HEK293T (cell line): ENCODE measurements around the gene UNKL.

Source experiments
- CTCF ChIA-PET: fragments of 350-600 bp; formaldehyde crosslinking; extraction: SDS; loops from one replicate; lab custom pipeline; 2021; ENCODE audit warnings: antibody characterized with exemption, inconsistent platforms; lab: Yijun Ruan, JAX
- POLR2A ChIA-PET: fragments of 350-600 bp; formaldehyde crosslinking; extraction: SDS; loops from one replicate; lab custom pipeline; 2020; ENCODE audit warnings: antibody characterized with exemption, inconsistent platforms; lab: Yijun Ruan, JAX
- DNase-seq: peaks from one replicate; pipeline ENCODE4 v3.0.0; 2012; ENCODE audit warnings: mixed read lengths; ENCODE audit errors: extremely low spot score
- ARNT ChIP-seq: fragments of 450-650 bp; IDR thresholded peaks from 2 replicates; pipeline ENCODE4 v1.6.1; 2017; ENCODE audit warnings: mild to moderate bottlenecking
- BHLHE40 ChIP-seq: fragments of 450-650 bp; IDR thresholded peaks from 2 replicates; pipeline ENCODE4 v1.6.1; 2016; ENCODE audit warnings: mild to moderate bottlenecking, moderate library complexity, borderline replicate concordance
- CTBP1 ChIP-seq: fragments of 450-650 bp; IDR thresholded peaks from 2 replicates; pipeline ENCODE4 v1.6.1; 2016; ENCODE audit warnings: borderline replicate concordance
- ELF4 ChIP-seq: fragments of 450-650 bp; IDR thresholded peaks from 2 replicates; pipeline ENCODE4 v1.6.1; 2017; ENCODE audit warnings: antibody characterized with exemption
- FOXA1 ChIP-seq: fragments of 450-650 bp; IDR thresholded peaks from 2 replicates; pipeline ENCODE4 v1.6.1; 2016; ENCODE audit warnings: mild to moderate bottlenecking
- FOXK2 ChIP-seq: fragments of 450-650 bp; IDR thresholded peaks from 2 replicates; pipeline ENCODE4 v1.6.1; 2016; ENCODE audit warnings: mild to moderate bottlenecking
- FOXM1 ChIP-seq: fragments of 450-650 bp; IDR thresholded peaks from 2 replicates; pipeline ENCODE4 v1.6.1; 2017; ENCODE audit warnings: mild to moderate bottlenecking, borderline replicate concordance
- HDGF ChIP-seq: fragments of 450-650 bp; IDR thresholded peaks from 2 replicates; pipeline ENCODE4 v1.6.1; 2017; ENCODE audit warnings: antibody characterized with exemption, borderline replicate concordance
- L3MBTL2 ChIP-seq: fragments of 450-650 bp; conservative IDR thresholded peaks from 2 replicates; pipeline ENCODE4 v1.6.1; 2016; ENCODE audit warnings: mild to moderate bottlenecking
- LEF1 ChIP-seq: fragments of 450-650 bp; IDR thresholded peaks from 2 replicates; pipeline ENCODE4 v1.6.1; 2017; ENCODE audit warnings: mild to moderate bottlenecking, borderline replicate concordance
- NFRKB ChIP-seq: fragments of 450-650 bp; IDR thresholded peaks from 2 replicates; pipeline ENCODE4 v1.6.1; 2016; ENCODE audit warnings: mild to moderate bottlenecking, moderate library complexity
- PKNOX1 ChIP-seq: fragments of 450-650 bp; IDR thresholded peaks from 2 replicates; pipeline ENCODE4 v1.6.1; 2016
- SP1 ChIP-seq: fragments of 450-650 bp; IDR thresholded peaks from 2 replicates; pipeline ENCODE4 v1.6.1; 2017
- SUZ12 ChIP-seq: fragments of 450-650 bp; IDR thresholded peaks from 2 replicates; pipeline ENCODE4 v1.6.1; 2016; ENCODE audit warnings: mild to moderate bottlenecking
- TARDBP ChIP-seq: fragments of 450-650 bp; IDR thresholded peaks from 2 replicates; pipeline ENCODE4 v1.6.1; 2016
- ZNF384 ChIP-seq: fragments of 450-650 bp; IDR thresholded peaks from 2 replicates; pipeline ENCODE4 v1.6.1; 2016

The UNKL gene

DNA sequence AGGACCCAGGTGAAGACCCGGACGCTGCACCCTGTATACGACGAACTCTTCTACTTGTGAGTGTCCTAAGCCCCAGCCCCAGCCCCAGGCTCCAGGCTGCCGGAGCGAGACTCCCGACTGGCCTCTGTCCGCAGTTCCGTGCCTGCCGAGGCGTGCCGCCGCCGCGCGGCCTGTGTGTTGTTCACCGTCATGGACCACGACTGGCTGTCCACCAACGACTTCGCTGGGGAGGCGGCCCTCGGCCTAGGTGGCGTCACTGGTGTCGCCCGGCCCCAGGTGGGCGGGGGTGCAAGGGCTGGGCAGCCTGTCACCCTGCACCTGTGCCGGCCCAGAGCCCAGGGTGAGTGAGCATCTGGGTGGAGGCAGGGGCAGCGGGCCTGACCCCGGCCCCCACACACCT, 66.5 kb downstream of the UNKL start:
- DNase-seq, result no peak
- CTCF ChIA-PET, result no interaction called here

DNA sequence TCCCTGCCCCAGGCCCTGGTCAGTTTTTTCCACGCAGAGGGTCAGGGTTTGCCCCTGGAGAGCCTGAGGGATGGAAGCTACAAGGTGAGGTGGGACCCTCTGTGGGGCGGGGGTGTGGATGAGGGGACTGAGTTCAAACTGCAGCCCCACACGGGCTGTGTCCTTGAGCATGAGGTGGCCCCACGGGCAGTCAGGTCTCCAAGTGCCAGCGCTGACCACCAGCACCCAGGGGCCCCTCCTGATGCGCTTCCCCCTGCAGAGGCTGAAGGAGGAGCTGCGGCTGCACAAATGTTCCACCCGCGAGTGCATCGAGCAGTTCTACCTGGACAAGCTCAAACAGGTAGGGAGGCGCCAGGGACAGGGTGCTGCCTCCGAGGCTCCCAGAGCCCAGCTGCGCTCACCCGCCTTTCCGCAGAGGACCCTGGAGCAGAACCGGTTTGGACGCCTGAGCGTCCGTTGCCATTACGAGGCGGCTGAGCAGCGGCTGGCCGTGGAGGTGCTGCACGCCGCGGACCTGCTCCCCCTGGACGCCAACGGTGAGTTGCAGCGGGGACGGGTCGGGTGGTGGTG, 67.1 kb downstream of the UNKL start:
- TF ChIP-seq LEF1 (no peak), ELF4 (no peak), BHLHE40 (no peak), PKNOX1 (no peak), NFRKB (no peak), FOXA1 (no peak), L3MBTL2 (no peak), HDGF (no peak)
- ChIA-PET CTCF (interaction anchor here (1.0 kb wide), 1 partner anchor 10 kb away, joined by 3 read pairs; no protein-coding TSS in a partner anchor), POLR2A (interaction anchor here (0.8 to 1.2 kb wide), 2 partner anchors 14 to 42 kb away, joined by 3 to 4 read pairs; partner anchors contain the start of gene BAIAP3)
- DNase-seq, result no peak

More for the DNA sequence above, 66.5 kb downstream of the UNKL start:
- TF ChIP-seq CTBP1 (no peak), L3MBTL2 (no peak), ARNT (no peak), ELF4 (no peak), FOXM1 (no peak), BHLHE40 (no peak), HDGF (no peak), TARDBP (no peak), ZNF384 (no peak), SP1 (no peak), LEF1 (no peak), FOXA1 (no peak), PKNOX1 (no peak)
- POLR2A ChIA-PET, result no interaction called here

DNA sequence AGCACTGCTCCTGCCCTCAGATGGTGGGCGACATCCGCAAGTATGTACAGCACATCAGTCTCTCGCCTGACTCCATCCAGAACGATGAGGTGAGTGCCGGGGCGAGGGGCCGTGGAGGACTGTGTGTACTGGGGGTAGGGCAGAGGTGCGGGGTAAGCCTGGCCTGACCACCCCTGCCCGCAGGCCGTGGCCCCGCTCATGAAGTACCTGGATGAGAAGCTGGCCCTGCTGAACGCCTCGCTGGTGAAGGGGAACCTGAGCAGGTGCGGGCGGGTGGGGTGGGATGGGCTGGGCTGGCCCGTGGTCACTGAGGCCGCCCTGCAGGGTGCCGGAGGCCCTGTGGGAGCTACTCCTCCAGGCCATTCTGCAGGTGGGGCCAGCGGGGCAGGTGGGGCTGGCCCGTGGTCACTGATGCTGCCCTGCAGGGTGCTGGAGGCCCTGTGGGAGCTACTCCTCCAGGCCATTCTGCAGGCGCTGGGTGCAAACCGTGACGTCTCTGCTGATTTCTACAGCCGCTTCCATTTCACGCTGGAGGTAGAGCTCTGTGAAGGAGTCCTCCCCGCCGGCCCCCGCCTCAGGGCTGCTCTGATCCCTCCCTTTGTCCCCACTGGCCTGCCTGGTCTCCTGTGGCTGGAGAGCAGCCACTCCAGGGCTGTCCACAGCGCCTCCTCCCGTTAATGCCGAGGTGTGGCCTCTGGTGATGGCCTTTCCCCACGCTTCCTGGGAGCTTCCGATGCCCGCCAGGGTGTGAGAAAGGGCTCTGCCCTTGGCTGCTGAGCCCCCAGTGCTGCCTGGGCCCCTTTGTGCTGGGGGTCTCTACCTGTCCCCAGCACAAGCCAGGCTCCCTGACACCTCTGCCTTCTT, 67.8 kb downstream of the UNKL start:
- POLR2A ChIA-PET, result interaction anchor here (0.8 to 1.2 kb wide), 2 partner anchors 13 to 41 kb away, joined by 3 to 4 read pairs; partner anchors contain the start of gene BAIAP3
- TF ChIP-seq HDGF, result no peak
- no peak for TF ChIP-seq L3MBTL2
- no peak for TF ChIP-seq CTBP1
- TF ChIP-seq TARDBP, result no peak
- no peak for TF ChIP-seq FOXK2
- TF ChIP-seq ELF4, result no peak
- no peak for TF ChIP-seq ZNF384
- no peak for TF ChIP-seq NFRKB
- no peak for TF ChIP-seq SP1
- no peak for TF ChIP-seq BHLHE40
- no peak for TF ChIP-seq SUZ12
- TF ChIP-seq PKNOX1, result no peak
- TF ChIP-seq FOXM1, result no peak
- TF ChIP-seq FOXA1, result no peak
- no peak for TF ChIP-seq LEF1
- TF ChIP-seq ARNT, result no peak
- DNase-seq, result no peak
- CTCF ChIA-PET, result interaction anchor here (1.0 kb wide), 1 partner anchor 9 kb away, joined by 3 read pairs; no protein-coding TSS in a partner anchor

DNA sequence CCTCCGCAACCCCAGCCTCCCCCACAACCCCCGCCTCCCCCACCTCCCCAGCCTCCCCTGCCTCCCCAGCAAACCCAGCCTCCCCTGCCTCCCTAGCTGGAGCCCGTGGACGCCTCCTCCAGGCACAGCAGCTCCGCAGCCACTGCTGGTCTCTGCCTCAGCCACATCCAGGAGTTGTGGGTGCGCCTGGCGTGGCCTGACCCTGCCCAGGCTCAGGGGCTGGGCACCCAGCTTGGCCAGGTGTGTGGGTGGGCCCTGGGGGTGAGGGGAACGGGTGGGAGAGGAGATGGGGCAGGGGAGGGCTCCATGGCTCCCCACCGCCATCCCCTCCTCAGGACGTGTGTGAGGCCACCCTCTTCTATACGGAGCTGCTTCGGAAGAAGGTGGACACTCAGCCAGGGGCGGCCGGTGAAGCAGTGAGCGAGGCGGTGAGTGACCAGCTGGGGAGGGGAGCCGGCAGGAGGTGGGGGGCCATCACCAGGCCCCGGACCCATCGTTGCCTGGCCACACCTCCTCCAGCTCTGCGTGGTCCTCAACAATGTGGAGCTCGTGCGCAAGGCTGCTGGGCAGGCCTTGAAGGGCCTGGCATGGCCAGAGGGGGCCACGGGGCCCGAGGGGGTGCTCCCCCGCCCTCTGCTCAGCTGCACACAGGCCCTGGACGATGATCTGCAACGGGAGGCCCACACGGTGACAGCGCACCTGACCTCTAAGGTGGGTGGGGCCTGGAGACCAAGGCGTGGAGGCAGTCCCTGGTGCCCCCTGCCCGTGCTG, 68.7 kb downstream of the UNKL start:
- POLR2A ChIA-PET, result interaction anchor here (1.2 kb wide), 1 partner anchor 12 kb away, joined by 4 read pairs; the partner anchor contains the start of gene BAIAP3
- CTCF ChIA-PET, result no interaction called here
- TF ChIP-seq FOXA1 (no peak), ZNF384 (no peak)
- no peak for DNase-seq

- CTCF ChIA-PET, result no interaction called here
Measured at GRCh38 chr16:1345087-1345486, 69.4 kb downstream of the UNKL start.

More at GRCh38 chr16:1345087-1345486, 69.4 kb downstream of the UNKL start:
- POLR2A ChIA-PET, result no interaction called here
- TF ChIP-seq L3MBTL2, result no peak
- no peak for TF ChIP-seq BHLHE40
- no peak for TF ChIP-seq LEF1
- TF ChIP-seq HDGF, result no peak
- TF ChIP-seq ZNF384, result no peak
- no peak for TF ChIP-seq ELF4
- no peak for TF ChIP-seq PKNOX1
- no peak for TF ChIP-seq FOXA1
- no peak for TF ChIP-seq SP1
- TF ChIP-seq CTBP1, result no peak
- TF ChIP-seq TARDBP, result no peak
- TF ChIP-seq SUZ12, result no peak
- TF ChIP-seq FOXM1, result no peak
- TF ChIP-seq FOXK2, result no peak
- no peak for TF ChIP-seq NFRKB
- no peak for DNase-seq
